Measurements from ENCODE around the gene ANG.

The ANG gene

DNA sequence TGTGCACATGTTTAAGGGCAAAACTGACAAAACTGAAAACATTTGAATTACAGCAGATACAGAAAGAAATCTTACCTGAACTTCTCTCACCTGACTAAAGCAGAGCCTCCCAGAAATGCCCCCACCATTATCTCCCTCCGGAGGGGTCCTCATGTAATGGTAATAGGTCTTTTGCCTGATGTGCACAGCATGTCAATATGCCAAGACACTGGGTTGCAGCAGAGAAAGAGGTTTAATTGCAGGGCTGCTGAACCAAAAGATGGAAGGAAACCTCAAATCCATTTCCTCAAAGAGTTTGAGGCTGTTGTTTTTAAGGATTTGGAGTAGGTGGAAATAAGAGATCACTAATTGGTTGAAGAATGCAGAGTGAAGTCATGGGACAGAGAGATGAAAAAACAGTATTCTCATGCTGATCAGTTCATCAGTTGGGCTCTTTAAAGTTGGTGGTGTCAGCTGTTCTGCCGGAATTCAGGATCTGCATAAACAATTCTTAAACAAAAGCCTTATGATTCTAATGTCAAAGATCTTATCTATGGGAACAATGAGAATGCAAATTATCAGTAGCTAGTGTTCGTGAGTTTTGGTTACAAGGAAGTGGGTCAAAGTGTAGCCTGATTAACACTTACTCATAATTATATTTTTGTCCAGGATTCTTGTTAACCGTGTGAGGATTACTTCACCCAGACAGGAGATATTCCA is 18.2 kb downstream of the ANG start:
- no peak for TF ChIP-seq Cebpa-rat (IDR thresholded peaks at IDR 0.05)
- H4K20me1 ChIP-seq: no peaks in the 10 kb centered on the region
- peaks cover 16 to 28% (median 22%) of the 10 kb centered on the region in 11 experiments for H3K9me3 ChIP-seq (replicated peaks in 1 of 11)
- peaks cover 0 to 17% (median 0%) of the 10 kb centered on the region in 10 experiments; a peak in 7 of 20 replicates for H3K4me1 ChIP-seq
- peak overlapping the region in 3 of 11 experiments; percentile 6 to 44 (median 7); a peak in 4 of 22 replicates for H3K4me2 ChIP-seq
- no peak overlapping the region for H3K4me3 ChIP-seq
- H3K27ac ChIP-seq: no peak overlapping the region
- H3K27me3 ChIP-seq: no peaks in the 10 kb centered on the region
- no peak overlapping the region for H3K9ac ChIP-seq
- H3K36me3 ChIP-seq: no peaks in the 10 kb centered on the region

DNA sequence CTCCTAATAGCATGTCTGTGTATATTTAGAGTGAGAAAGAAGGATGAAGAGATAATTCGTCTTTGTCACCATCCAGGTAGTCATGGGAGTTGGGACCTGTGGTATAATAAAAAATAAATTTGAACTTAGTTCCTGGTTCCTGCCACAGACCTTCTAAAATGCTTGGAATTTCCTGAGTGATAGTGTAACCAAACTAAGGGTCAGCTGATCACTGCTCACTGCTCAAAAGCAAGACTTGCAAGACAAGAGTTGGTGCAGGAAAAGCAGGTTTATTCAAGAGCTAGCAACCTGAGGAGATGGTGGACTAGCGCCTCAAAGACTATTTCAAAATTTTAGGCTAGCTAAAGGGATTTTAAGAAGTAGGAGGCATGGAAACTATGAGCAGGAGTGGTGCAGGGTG is 19.1 kb downstream of the ANG start:
- no peaks in the 10 kb centered on the region for H3K27me3 ChIP-seq
- no peaks in the 10 kb centered on the region for H3K36me3 ChIP-seq
- H3K27ac ChIP-seq: no peak overlapping the region
- H3K4me2 ChIP-seq: peak overlapping the region in 1 of 11 experiments; percentile 7; a peak in 3 of 22 replicates
- no peaks in the 10 kb centered on the region for H4K20me1 ChIP-seq
- H3K9me3 ChIP-seq (replicated peaks in 1 of 11): peaks cover 16 to 28% (median 22%) of the 10 kb centered on the region in 11 experiments
- no peak overlapping the region for H3K4me3 ChIP-seq
- TF ChIP-seq Cebpa-rat (IDR thresholded peaks at IDR 0.05): no peak
- peaks cover 0 to 17% (median 0%) of the 10 kb centered on the region in 10 experiments; a peak in 7 of 20 replicates for H3K4me1 ChIP-seq
- no peak overlapping the region for H3K9ac ChIP-seq

DNA sequence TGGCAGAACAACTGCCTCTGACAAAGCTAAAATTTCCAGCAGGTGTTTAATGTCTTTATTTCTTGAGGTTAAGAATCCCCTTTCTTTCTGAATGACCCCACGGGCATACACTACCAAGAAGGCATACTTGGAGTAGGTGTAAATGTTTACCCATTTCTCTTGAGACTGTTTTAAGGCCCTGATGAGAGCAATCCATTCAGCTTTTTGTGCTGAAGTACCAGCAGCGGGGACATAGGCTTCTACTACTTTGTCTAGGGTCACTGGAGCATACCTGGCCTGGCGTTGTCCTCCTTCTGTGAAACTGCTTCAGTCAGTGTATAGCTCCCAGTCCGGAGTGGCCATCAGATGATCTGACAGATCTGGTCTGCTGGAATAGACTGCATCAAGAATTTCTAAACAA is 22.7 kb downstream of the ANG start:
- Histone ChIP-seq H3K27ac (no peak overlapping the region), H3K4me2 (no peak overlapping the region), H3K36me3 (no peaks in the 10 kb centered on the region), H4K20me1 (no peaks in the 10 kb centered on the region), H3K4me1 (peaks cover 0 to 47% (median 2%) of the 10 kb centered on the region in 10 experiments; a peak in 11 of 20 replicates), H3K9me3 (replicated peaks in 1 of 11) (peaks cover 7 to 18% (median 12%) of the 10 kb centered on the region in 11 experiments; a peak in 21 of 22 replicates), H3K9ac (no peak overlapping the region), H3K4me3 (no peak overlapping the region), H3K27me3 (no peaks in the 10 kb centered on the region)
- no peak for TF ChIP-seq Cebpa-rat (IDR thresholded peaks at IDR 0.05)

DNA sequence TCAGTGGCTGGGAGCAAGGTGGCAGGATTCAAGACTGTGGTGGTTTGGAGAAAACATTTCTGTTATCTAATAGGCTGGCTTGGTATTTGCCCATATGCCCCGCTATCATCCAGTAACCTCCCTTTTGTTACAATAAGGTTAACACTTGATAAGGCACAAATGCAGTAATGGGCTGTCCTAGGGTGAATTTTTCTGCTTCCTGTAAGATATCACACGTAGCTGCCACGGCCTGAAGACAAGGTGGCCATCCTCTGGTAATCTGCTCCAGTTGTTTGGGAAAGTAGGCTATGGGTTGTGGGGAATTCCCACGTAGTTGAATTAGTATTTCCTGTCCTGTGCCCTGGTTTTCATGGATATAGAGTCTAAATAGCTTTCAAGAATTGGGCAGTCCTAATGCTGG is 23.1 kb downstream of the ANG start:
- H3K4me3 ChIP-seq: no peak overlapping the region
- no peak overlapping the region for H3K27ac ChIP-seq
- no peak overlapping the region for H3K9ac ChIP-seq
- H4K20me1 ChIP-seq: no peaks in the 10 kb centered on the region
- no peak for TF ChIP-seq Cebpa-rat (IDR thresholded peaks at IDR 0.05)
- H3K4me2 ChIP-seq: no peak overlapping the region
- peaks cover 0 to 47% (median under 1%) of the 10 kb centered on the region in 10 experiments; a peak in 10 of 20 replicates for H3K4me1 ChIP-seq
- no peaks in the 10 kb centered on the region for H3K36me3 ChIP-seq
- peaks cover 7 to 14% (median 10%) of the 10 kb centered on the region in 11 experiments; a peak in 18 of 22 replicates for H3K9me3 ChIP-seq (replicated peaks in 1 of 11)
- H3K27me3 ChIP-seq: no peaks in the 10 kb centered on the region

DNA sequence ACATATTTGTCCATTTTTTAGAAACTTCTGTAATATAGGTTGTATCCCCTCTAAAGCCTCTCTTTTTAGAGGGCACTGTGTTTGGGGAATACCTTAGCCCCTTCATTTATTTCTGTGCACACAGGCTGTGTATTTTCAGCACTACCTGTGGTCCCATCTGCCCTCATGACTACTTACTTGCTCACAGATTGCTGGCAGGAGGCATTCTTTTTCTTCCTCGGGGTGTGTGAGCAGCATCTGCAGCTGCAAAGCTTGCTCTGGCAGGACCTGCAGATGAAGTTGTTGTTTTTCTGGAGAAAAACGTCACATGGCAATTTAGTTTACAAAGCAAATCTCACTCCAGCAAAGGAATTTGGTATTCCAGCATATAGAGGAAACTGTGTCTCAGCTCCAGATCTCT is 24.3 kb downstream of the ANG start:
- H3K4me3 ChIP-seq: no peak overlapping the region
- H4K20me1 ChIP-seq: no peaks in the 10 kb centered on the region
- no peak for TF ChIP-seq Cebpa-rat (IDR thresholded peaks at IDR 0.05)
- H3K27me3 ChIP-seq: no peaks in the 10 kb centered on the region
- H3K36me3 ChIP-seq: no peaks in the 10 kb centered on the region
- peaks cover 0 to 38% (median 0%) of the 10 kb centered on the region in 10 experiments; a peak in 8 of 20 replicates for H3K4me1 ChIP-seq
- H3K9ac ChIP-seq: no peak overlapping the region
- peaks cover 5 to 22% (median 8%) of the 10 kb centered on the region in 11 experiments; a peak in 15 of 22 replicates for H3K9me3 ChIP-seq (replicated peaks in 1 of 11)
- H3K4me2 ChIP-seq: peak overlapping the region in 1 of 11 experiments; percentile 86; a peak in 1 of 22 replicates
- H3K27ac ChIP-seq: no peak overlapping the region

DNA sequence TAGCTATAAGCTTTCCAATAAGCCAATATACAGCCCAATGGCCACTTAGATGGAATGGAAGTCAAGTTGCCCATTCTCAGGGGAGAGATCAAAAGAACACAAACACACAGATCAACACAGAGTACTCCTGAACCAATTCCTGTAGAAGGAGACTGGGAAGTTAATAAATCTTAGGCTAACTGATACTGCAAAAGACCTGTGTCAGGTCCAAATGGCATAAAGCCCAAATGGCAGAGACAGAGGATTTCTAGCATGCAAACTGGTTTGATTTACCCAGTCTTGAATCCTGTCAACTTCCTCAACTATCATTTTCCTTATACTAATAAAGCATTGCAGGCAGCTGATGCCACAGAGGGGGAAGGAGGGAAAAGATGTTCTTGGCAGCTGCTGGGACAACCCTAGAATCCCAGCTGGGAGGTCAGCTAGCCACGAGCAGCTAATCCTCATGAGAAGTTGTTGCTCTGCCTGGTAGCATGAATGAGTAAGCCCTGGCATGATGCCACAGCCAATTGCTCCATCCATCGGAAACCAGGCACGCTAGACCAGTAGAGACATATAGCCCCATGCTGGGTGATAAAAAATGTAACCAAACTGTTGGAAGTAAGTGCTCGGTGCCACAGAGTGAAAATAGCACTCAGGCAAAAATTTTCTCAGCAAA is 26.2 kb downstream of the ANG start:
- Histone ChIP-seq H3K9me3 (replicated peaks in 1 of 11) (peaks cover 5 to 33% (median 12%) of the 10 kb centered on the region in 11 experiments; a peak in 17 of 22 replicates), H3K27ac (peak overlapping the region in 5 of 11 experiments; percentile 59 to 91 (median 74); a peak in 9 of 22 replicates), H3K4me3 (no peak overlapping the region), H3K36me3 (no peaks in the 10 kb centered on the region), H4K20me1 (no peaks in the 10 kb centered on the region), H3K4me2 (peak overlapping the region in 3 of 11 experiments; percentile 45 to 86 (median 74); a peak in 7 of 22 replicates), H3K9ac (peak overlapping the region in 2 of 11 experiments; percentile 68 to 72; a peak in 4 of 22 replicates), H3K4me1 (peaks cover 0 to 46% (median 6%) of the 10 kb centered on the region in 10 experiments; a peak in 12 of 20 replicates), H3K27me3 (no peaks in the 10 kb centered on the region)
- 0 out of 22 replicates have a peak, but pooled peaks of 1 of the 11 experiments have one; percentile 37 for TF ChIP-seq Cebpa-rat (IDR thresholded peaks at IDR 0.05)

DNA sequence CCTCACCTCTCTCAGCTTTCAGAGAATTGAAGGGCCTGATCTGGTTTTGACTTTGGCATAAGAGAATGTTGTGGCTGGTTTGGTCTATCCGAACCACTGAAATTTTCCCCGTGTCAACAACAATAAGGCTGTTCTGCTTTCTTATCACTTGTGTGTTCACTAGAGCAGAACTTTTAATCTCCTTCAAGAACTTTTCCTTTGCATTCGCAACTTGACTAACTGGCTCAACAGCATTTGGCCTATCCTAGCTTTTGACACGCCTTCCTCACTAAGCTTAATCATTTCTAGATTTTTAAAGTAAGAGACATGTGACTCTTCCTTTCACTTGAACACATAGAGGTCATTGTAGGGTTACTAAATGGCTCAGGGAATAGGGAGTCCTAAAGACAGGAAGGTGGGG is 31.2 kb downstream of the ANG start:
- Histone ChIP-seq H3K4me2 (peak overlapping the region in 8 of 11 experiments; percentile 1 to 57 (median 16); a peak in 11 of 22 replicates), H3K9ac (no peak overlapping the region)
- TF ChIP-seq Cebpa-rat (IDR thresholded peaks at IDR 0.05): no peak

DNA sequence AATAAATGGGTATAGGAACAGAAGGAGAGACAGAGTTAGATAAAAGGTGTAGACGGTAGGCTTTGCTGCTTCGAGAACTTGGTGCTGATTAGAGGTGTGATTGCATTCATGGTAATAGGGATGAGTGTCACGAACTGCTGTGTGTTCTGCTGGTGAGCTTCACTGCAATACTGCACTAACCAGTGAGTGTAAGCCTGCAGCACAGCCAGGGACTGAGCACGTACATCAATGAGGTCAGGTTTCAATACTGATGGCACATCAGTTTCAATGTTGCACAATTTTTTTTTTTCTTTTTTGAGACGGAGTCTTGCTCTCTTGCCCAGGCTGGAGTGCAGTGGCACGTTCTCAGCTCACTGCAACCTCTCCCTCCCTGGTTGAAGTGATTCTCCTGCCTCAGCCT is 32.2 kb downstream of the ANG start:
- H3K4me1 ChIP-seq: peaks cover 0 to 32% (median 8%) of the 10 kb centered on the region in 10 experiments; a peak in 12 of 20 replicates

More for the DNA sequence above, 31.2 kb downstream of the ANG start:
- Histone ChIP-seq H3K9me3 (replicated peaks in 1 of 11) (peaks cover 5 to 39% (median 13%) of the 10 kb centered on the region in 11 experiments; a peak in 19 of 22 replicates), H3K4me1 (peaks cover 0 to 35% (median 9%) of the 10 kb centered on the region in 10 experiments; a peak in 12 of 20 replicates), H3K36me3 (no peaks in the 10 kb centered on the region), H4K20me1 (no peaks in the 10 kb centered on the region), H3K27ac (peak overlapping the region in 2 of 11 experiments; percentile 1 to 14; a peak in 2 of 22 replicates), H3K27me3 (no peaks in the 10 kb centered on the region), H3K4me3 (no peak overlapping the region)

DNA sequence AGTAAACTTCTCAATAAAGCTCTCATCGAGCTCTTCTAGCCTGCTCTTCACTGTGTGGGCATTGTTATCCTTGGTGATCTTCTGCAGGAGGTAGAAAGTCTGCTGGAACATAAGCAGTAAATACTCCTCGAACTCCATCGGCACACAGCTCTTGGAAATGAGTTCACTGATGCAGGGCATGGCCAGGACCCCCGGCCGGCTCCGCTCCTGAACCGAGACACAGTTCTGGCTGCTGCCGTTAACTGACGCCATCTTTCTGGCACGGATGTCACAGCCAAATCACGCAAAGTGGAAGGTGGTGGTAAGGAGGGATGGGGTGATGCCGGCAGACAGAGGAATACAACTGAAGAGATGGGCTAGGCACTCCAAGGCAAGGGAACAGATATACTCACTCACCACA is 33.5 kb downstream of the ANG start:
- Histone ChIP-seq H3K27me3 (no peaks in the 10 kb centered on the region), H3K36me3 (no peaks in the 10 kb centered on the region), H3K4me1 (peaks cover 0 to 33% (median 8%) of the 10 kb centered on the region in 10 experiments; a peak in 10 of 20 replicates), H4K20me1 (no peaks in the 10 kb centered on the region), H3K9me3 (replicated peaks in 1 of 11) (peaks cover 0 to 26% (median 13%) of the 10 kb centered on the region in 11 experiments; a peak in 15 of 22 replicates), H3K4me3 (no peak overlapping the region), H3K9ac (no peak overlapping the region), H3K27ac (no peak overlapping the region), H3K4me2 (no peak overlapping the region)
- no peak for TF ChIP-seq Cebpa-rat (IDR thresholded peaks at IDR 0.05)

More for the DNA sequence above, 32.2 kb downstream of the ANG start:
- Histone ChIP-seq H4K20me1 (no peaks in the 10 kb centered on the region), H3K9me3 (replicated peaks in 1 of 11) (peaks cover 5 to 38% (median 19%) of the 10 kb centered on the region in 11 experiments; a peak in 19 of 22 replicates), H3K27me3 (no peaks in the 10 kb centered on the region), H3K36me3 (no peaks in the 10 kb centered on the region), H3K4me2 (0 out of 22 replicates have a peak overlapping the region, but pooled peaks of 1 of the 11 experiments have one; percentile 14), H3K9ac (no peak overlapping the region), H3K27ac (no peak overlapping the region), H3K4me3 (no peak overlapping the region)
- TF ChIP-seq Cebpa-rat (IDR thresholded peaks at IDR 0.05): 0 out of 22 replicates have a peak, but pooled peaks of 2 of the 11 experiments have one; percentile 11 to 26
